ENCODE results near the gene CEP43. TPM values are rescaled to one million over a fixed set of nuclear protein-coding genes. Genes with fewer than 3 reads are reported as not detected.

Gene CEP43
- total and polyA plus RNA-seq, 10 donors = 9.0 to 21.8 (median 14.3) TPM

DNA sequence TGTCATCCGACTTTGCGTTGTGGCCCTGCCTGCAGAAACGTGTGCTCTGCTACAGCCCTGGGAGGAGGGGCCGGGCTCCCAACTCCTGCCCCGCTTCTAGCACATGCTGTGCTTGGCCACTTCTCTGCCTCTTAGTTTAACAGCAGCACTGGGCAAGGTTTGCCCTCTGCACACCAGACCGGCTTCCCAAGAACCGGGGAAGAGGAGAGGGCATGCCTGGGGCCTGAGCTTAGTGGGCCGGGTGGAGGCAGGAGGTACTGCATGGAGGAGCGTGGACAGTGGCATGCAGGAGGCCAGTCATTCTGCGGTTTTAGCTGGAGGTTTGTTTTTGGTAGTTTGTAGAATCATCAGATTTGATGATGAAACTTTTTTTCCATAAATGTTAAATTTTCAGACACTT, 45.5 kb downstream of the CEP43 start:
- intact Hi-C loops (cut with DNase I; ENCODE audit: low total_unique reads) = no loop called here
- 81 to 92% (median 83%) methylated on average over 10 of the region's 10 CpGs for WGBS, 5 donors

DNA sequence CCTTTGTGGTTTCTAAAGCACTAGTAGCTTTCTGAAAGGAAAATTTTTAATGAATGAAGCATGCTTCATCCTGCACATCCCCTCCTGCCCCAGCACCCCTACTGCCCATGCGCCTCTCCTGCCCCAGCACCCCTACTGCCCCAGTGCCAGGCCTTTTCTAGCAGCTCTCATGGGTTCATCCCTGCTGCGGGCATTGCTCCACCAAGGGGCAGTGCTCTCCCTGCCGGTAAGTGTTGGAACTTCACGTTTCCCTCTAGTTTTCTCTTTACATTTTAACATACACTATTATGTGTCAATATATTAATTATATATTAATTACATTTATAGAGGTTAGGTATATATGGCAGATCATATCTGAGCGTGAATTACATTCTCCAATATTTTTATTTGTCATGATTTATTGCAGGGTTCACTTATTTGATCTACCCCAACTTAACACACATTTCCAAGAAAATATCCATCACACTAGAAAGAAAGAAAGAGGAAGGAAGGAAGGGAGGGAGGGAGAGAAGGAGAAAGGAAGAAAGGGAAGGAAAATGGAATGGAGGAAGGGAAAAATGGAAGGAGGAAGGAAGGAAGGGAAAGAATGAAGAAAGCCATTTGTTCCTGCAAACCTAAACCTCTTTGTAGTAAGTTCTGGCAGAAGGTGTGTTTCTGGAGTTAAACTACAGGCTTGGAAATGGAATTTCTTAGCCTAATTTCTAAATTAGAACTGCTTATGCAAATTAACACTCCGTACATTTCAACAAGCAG, 46.8 kb downstream of the CEP43 start:
- H3K36me3 ChIP-seq = peaks cover 0 to 19% (median 0%) of the 10 kb centered on the region in 6 donors
- intact Hi-C loops (cut with DNase I; ENCODE audit: low total_unique reads) = no loop called here
- 82 to 87% (median 84%) methylated on average over 6 of the region's 6 CpGs for WGBS, 5 donors
- peaks cover 17 to 52% (median 33%) of the 10 kb centered on the region in 6 donors for H3K4me1 ChIP-seq
- peak overlapping the region in 4 of 8 donors; percentile 82 to 85 (median 84) for H3K27ac ChIP-seq
- TF ChIP-seq, protein P1, sequence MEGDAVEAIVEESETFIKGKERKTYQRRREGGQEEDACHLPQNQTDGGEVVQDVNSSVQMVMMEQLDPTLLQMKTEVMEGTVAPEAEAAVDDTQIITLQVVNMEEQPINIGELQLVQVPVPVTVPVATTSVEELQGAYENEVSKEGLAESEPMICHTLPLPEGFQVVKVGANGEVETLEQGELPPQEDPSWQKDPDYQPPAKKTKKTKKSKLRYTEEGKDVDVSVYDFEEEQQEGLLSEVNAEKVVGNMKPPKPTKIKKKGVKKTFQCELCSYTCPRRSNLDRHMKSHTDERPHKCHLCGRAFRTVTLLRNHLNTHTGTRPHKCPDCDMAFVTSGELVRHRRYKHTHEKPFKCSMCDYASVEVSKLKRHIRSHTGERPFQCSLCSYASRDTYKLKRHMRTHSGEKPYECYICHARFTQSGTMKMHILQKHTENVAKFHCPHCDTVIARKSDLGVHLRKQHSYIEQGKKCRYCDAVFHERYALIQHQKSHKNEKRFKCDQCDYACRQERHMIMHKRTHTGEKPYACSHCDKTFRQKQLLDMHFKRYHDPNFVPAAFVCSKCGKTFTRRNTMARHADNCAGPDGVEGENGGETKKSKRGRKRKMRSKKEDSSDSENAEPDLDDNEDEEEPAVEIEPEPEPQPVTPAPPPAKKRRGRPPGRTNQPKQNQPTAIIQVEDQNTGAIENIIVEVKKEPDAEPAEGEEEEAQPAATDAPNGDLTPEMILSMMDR (IDR thresholded peaks at IDR 0.05 in 8 of 11, conservative IDR thresholded peaks at IDR 0.05 in 3 of 11) = no peak
- TF ChIP-seq POLR2AphosphoS5 (IDR thresholded peaks at IDR 0.05) = no peak
- no peak for TF ChIP-seq POLR2A (IDR thresholded peaks at IDR 0.05)
- no peak for DNase-seq
- H3K9me3 ChIP-seq = no peaks in the 10 kb centered on the region
- no peak overlapping the region for H3K4me3 ChIP-seq
- no peaks in the 10 kb centered on the region for H3K27me3 ChIP-seq (replicated peaks in 1 of 7)

More for the DNA sequence above, 45.5 kb downstream of the CEP43 start:
- peak in 1 of 3 donors; percentile 10 for TF ChIP-seq POLR2AphosphoS5 (IDR thresholded peaks at IDR 0.05)
- TF ChIP-seq, protein P1 (IDR thresholded peaks at IDR 0.05 in 8 of 11, conservative IDR thresholded peaks at IDR 0.05 in 3 of 11) = no peak
- H3K36me3 ChIP-seq = peaks cover 0 to 28% (median 9%) of the 10 kb centered on the region in 6 donors
- DNase-seq = no peak
- H3K27me3 ChIP-seq (replicated peaks in 1 of 7) = no peaks in the 10 kb centered on the region
- H3K9me3 ChIP-seq = no peaks in the 10 kb centered on the region
- H3K4me3 ChIP-seq = no peak overlapping the region
- H3K4me1 ChIP-seq = peaks cover 19 to 56% (median 35%) of the 10 kb centered on the region in 6 donors
- no peak overlapping the region for H3K27ac ChIP-seq

DNA sequence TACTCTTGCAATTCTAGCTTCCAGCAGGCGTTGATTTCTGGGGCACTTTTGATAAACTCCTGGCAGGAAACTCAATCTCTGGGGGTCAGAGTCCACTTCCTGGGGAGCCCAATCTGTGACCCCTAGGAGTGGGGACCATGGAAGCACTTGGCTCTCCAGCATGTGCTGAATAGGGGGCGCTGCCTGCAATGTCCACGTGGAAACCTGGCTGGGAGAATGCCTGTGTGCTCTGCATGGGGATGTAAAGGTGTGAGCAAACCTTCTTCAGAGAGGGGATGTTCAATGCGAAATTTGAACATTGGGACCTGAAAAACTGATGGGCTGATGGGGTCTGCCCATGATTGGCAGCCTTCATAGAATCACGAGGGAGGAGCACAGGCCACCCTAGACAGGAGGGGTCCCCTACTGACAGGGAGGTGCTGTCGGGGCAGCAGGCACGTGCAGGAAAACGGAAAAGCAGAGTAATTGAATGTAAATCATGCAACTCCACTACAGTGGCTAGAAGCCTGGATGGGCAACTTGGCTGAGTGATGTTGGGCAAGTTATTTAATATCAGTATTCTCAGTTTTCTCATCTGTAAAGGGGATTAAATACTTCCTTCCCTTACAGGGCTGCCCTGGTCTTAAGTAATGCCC, 47.8 kb downstream of the CEP43 start:
- Histone ChIP-seq H3K36me3 (peaks cover 0 to 17% (median 0%) of the 10 kb centered on the region in 6 donors), H3K9me3 (no peaks in the 10 kb centered on the region), H3K27ac (peak overlapping the region; percentile 57 to 85 (median 80)), H3K27me3 (replicated peaks in 1 of 7) (no peaks in the 10 kb centered on the region), H3K4me3 (peak overlapping the region in 1 of 8 donors; percentile 47), H3K4me1 (peaks cover 13 to 42% (median 26%) of the 10 kb centered on the region in 6 donors)
- intact Hi-C loops (cut with DNase I; ENCODE audit: low total_unique reads) = no loop called here
- whole genome bisulfite sequencing, 5 donors = 65 to 84% (median 76%) methylated on average over 7 to 8 of the region's 8 CpGs
- no peak for DNase-seq
- TF ChIP-seq, protein P1 (IDR thresholded peaks at IDR 0.05 in 8 of 11, conservative IDR thresholded peaks at IDR 0.05 in 3 of 11) = no peak
- no peak for TF ChIP-seq POLR2AphosphoS5 (IDR thresholded peaks at IDR 0.05)
- no peak for TF ChIP-seq POLR2A (IDR thresholded peaks at IDR 0.05)

DNA sequence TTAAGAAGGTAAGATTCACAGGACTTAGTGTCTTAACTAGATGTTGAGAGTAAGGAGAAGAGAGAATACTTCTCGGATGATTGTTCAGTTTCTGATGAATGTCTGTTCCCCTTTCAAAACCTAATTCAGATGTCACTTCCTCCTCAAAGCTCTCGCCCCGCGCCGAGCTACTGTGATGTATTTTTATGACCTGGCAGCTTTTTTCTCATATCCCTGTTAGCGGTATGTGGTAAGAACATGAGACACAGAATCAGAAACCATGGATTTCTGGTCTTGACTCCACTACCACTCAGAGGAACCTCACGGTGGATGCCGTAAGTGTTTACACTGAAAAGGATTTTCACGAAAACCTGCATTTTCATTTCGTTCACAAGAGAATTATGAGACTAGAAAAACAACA, 48.4 kb downstream of the CEP43 start:
- intact Hi-C loops (cut with DNase I; ENCODE audit: low total_unique reads) = no loop called here
- H3K4me1 ChIP-seq = peaks cover 9 to 36% (median 20%) of the 10 kb centered on the region in 6 donors
- H3K27ac ChIP-seq = peak overlapping the region; percentile 57 to 85 (median 80)
- 15 to 41% (median 31%) methylated on average over 10 of the region's 10 CpGs for WGBS, 5 donors
- no peaks in the 10 kb centered on the region for H3K9me3 ChIP-seq
- TF ChIP-seq, protein P1 (IDR thresholded peaks at IDR 0.05 in 8 of 11, conservative IDR thresholded peaks at IDR 0.05 in 3 of 11) = no peak
- TF ChIP-seq POLR2A (IDR thresholded peaks at IDR 0.05) (no peak), POLR2AphosphoS5 (IDR thresholded peaks at IDR 0.05) (peak in 1 of 3 donors; percentile 32)
- H3K4me3 ChIP-seq = peak overlapping the region in 1 of 8 donors; percentile 47
- H3K36me3 ChIP-seq = peaks cover 0 to 12% (median 0%) of the 10 kb centered on the region in 6 donors
- no peaks in the 10 kb centered on the region for H3K27me3 ChIP-seq (replicated peaks in 1 of 7)
- peak; percentile 92 for DNase-seq

Data from spleen (tissue), 11 donors.